WTC11 (cell line): Measurements from ENCODE around the gene KAT6B. TPM values are rescaled to one million over a fixed set of nuclear protein-coding genes. Genes with fewer than 3 reads are reported as not detected.

Experiments
- ATAC-seq: fragments of 200-7000 bp; cut with Tn5 transposase; 2 replicates; pipeline ENCODE4 v1.10.0; 2021; ENCODE audit warnings: mild to moderate bottlenecking, moderate library complexity
- CTCF ChIA-PET: fragments of 300-600 bp; sonication (Branson Sonifier 250); formaldehyde crosslinking; loops from one replicate; lab custom pipeline; 2021; ENCODE audit warnings: antibody characterized with exemption; lab: Charles Lee
- POLR2A ChIA-PET: fragments of 350-600 bp; sonication (Branson Sonifier 250); formaldehyde crosslinking; loops from one replicate; lab custom pipeline; 2021; ENCODE audit warnings: antibody characterized with exemption; lab: Charles Lee
- DNase-seq: peaks from one replicate; pipeline ENCODE4 v3.0.0; 2021; ENCODE audit warnings: low spot score
- H3K27ac Mint-ChIP-seq: 2 replicates; pipeline ENCODE4 v1.8.0; 2021; ENCODE audit warnings: mixed read lengths
- H3K27me3 Mint-ChIP-seq: 2 replicates; pipeline ENCODE4 v1.8.0; 2021; ENCODE audit warnings: low read depth, mild to moderate bottlenecking, moderate library complexity, mixed read lengths
- H3K36me3 Mint-ChIP-seq: 2 replicates; pipeline ENCODE4 v1.8.0; 2021; ENCODE audit warnings: mixed read lengths
- H3K4me1 Mint-ChIP-seq: 2 replicates; pipeline ENCODE4 v1.8.0; 2022; ENCODE audit warnings: mixed read lengths
- H3K4me3 Mint-ChIP-seq: 2 replicates; pipeline ENCODE4 v1.8.0; 2021; ENCODE audit warnings: mild to moderate bottlenecking, moderate library complexity, mixed read lengths
- H3K9me3 Mint-ChIP-seq: 2 replicates; pipeline ENCODE4 v1.8.0; 2021; ENCODE audit warnings: mixed read lengths
- ATF1 ChIP-seq: sonication (generic); formaldehyde crosslinking; IDR thresholded peaks from 2 replicates; pipeline ENCODE4 v1.8.1; 2023; ENCODE audit warnings: mild to moderate bottlenecking, moderate library complexity, missing genetic modification reagents
- CREB1 ChIP-seq: sonication (generic); formaldehyde crosslinking; IDR thresholded peaks from 2 replicates; pipeline ENCODE4 v1.8.0; 2023; ENCODE audit warnings: mild to moderate bottlenecking, missing genetic modification reagents
- ELF4 ChIP-seq: sonication (generic); formaldehyde crosslinking; IDR thresholded peaks from 2 replicates; pipeline ENCODE4 v1.8.1; 2022; ENCODE audit warnings: low read depth, mild to moderate bottlenecking, moderate library complexity, missing genetic modification reagents
- ESRRA ChIP-seq: sonication (generic); formaldehyde crosslinking; IDR thresholded peaks from 2 replicates; pipeline ENCODE4 v1.8.1; 2022; ENCODE audit warnings: mild to moderate bottlenecking, missing genetic modification reagents, borderline replicate concordance
- ETV6 ChIP-seq: sonication (generic); formaldehyde crosslinking; IDR thresholded peaks from 2 replicates; pipeline ENCODE4 v1.8.1; 2022; ENCODE audit warnings: mild to moderate bottlenecking, missing genetic modification reagents
- FOXJ3 ChIP-seq: sonication (generic); formaldehyde crosslinking; IDR thresholded peaks from 2 replicates; pipeline ENCODE4 v1.9.0; 2021; ENCODE audit warnings: missing genetic modification reagents, mild to moderate bottlenecking, borderline replicate concordance
- FOXP1 ChIP-seq: sonication (generic); formaldehyde crosslinking; IDR thresholded peaks from 2 replicates; pipeline ENCODE4 v1.8.0; 2022; ENCODE audit warnings: missing genetic modification reagents, mild to moderate bottlenecking, moderate library complexity, borderline replicate concordance
- FOXP4 ChIP-seq: sonication (generic); formaldehyde crosslinking; IDR thresholded peaks from 2 replicates; pipeline ENCODE4 v1.8.0; 2022; ENCODE audit warnings: mild to moderate bottlenecking, missing genetic modification reagents
- GABPB1 ChIP-seq: sonication (generic); formaldehyde crosslinking; IDR thresholded peaks from 2 replicates; pipeline ENCODE4 v1.8.1; 2023; ENCODE audit warnings: mild to moderate bottlenecking, missing genetic modification reagents
- GRHL2 ChIP-seq: fragments of 250-450 bp; sonication (Bioruptor Pico); IDR thresholded peaks from 2 replicates; pipeline ENCODE4 v1.8.0; 2022; ENCODE audit warnings: mild to moderate bottlenecking, moderate library complexity; ENCODE audit not compliant: insufficient replicate concordance, severe bottlenecking
- JUN ChIP-seq: sonication (generic); formaldehyde crosslinking; IDR thresholded peaks from 2 replicates; pipeline ENCODE4 v1.8.0; 2023; ENCODE audit warnings: mild to moderate bottlenecking, missing genetic modification reagents
- MYBL2 ChIP-seq: sonication (generic); formaldehyde crosslinking; IDR thresholded peaks from 2 replicates; pipeline ENCODE4 v1.8.1; 2023; ENCODE audit warnings: mild to moderate bottlenecking, moderate library complexity, missing genetic modification reagents
- NFE2L1 ChIP-seq: sonication (generic); formaldehyde crosslinking; IDR thresholded peaks from 2 replicates; pipeline ENCODE4 v1.8.1; 2023; ENCODE audit warnings: missing genetic modification reagents
- RELA ChIP-seq: sonication (generic); formaldehyde crosslinking; IDR thresholded peaks from 2 replicates; pipeline ENCODE4 v1.8.1; 2022; ENCODE audit warnings: missing genetic modification reagents, mild to moderate bottlenecking, borderline replicate concordance
- SMAD3 ChIP-seq: sonication (generic); formaldehyde crosslinking; IDR thresholded peaks from 2 replicates; pipeline ENCODE4 v1.8.0; 2022; ENCODE audit warnings: missing genetic modification reagents, mild to moderate bottlenecking, borderline replicate concordance
- SP1 ChIP-seq: sonication (generic); formaldehyde crosslinking; conservative IDR thresholded peaks from 2 replicates; pipeline ENCODE4 v1.8.1; 2022; ENCODE audit warnings: missing genetic modification reagents
- TEAD1 ChIP-seq: sonication (generic); formaldehyde crosslinking; IDR thresholded peaks from 2 replicates; pipeline ENCODE4 v1.8.0; 2022; ENCODE audit warnings: mild to moderate bottlenecking, missing genetic modification reagents
- ZNF138 ChIP-seq: sonication (generic); formaldehyde crosslinking; conservative IDR thresholded peaks from 2 replicates; pipeline ENCODE4 v1.8.1; 2022; ENCODE audit warnings: mild to moderate bottlenecking, moderate library complexity, missing genetic modification reagents
- ZNF219 ChIP-seq: sonication (generic); formaldehyde crosslinking; IDR thresholded peaks from 2 replicates; pipeline ENCODE4 v1.8.0; 2023; ENCODE audit warnings: missing genetic modification reagents, mild to moderate bottlenecking, borderline replicate concordance
- ZNF263 ChIP-seq: sonication (generic); formaldehyde crosslinking; IDR thresholded peaks from 2 replicates; pipeline ENCODE4 v1.8.1; 2022; ENCODE audit warnings: low read depth, mild to moderate bottlenecking, moderate library complexity, missing genetic modification reagents
- ZNF416 ChIP-seq: fragments of 250-450 bp; sonication (Bioruptor Pico); IDR thresholded peaks from 2 replicates; pipeline ENCODE4 v1.9.0; 2021; ENCODE audit warnings: mild to moderate bottlenecking, inconsistent platforms
- total RNA-seq: library from RNA; stranded (reverse); gene quantifications from 3 replicates; pipeline ENCODE4 v1.2.3, GENCODE V29; 2021
- TF ChIP-seq, protein P1 (sequence below): fragments of 250-450 bp; sonication (Bioruptor Pico); IDR thresholded peaks from 2 replicates; pipeline ENCODE4 v1.9.0; 2021; ENCODE audit warnings: mild to moderate bottlenecking
- TF ChIP-seq, protein P2 (sequence below): sonication (generic); formaldehyde crosslinking; IDR thresholded peaks from 2 replicates; pipeline ENCODE4 v1.8.1; 2022; ENCODE audit warnings: mild to moderate bottlenecking, missing genetic modification reagents, moderate library complexity, borderline replicate concordance

The KAT6B gene
- total RNA-seq, 1 experiment from 2014 or later = 18.5 TPM

- no peak overlapping the region for H3K4me3 Mint-ChIP-seq
- H3K4me1 Mint-ChIP-seq = no peaks in the 10 kb centered on the region
- no peak overlapping the region for H3K27ac Mint-ChIP-seq
- ChIA-PET POLR2A (no interaction called here), CTCF (no interaction called here)
- H3K27me3 Mint-ChIP-seq = no peaks in the 10 kb centered on the region
- H3K36me3 Mint-ChIP-seq = peaks cover 7% of the 10 kb centered on the region
- no peak for TF ChIP-seq ATF1 (CRISPR knock-in tag)
- no peak for ATAC-seq
- H3K9me3 Mint-ChIP-seq = no peaks in the 10 kb centered on the region
- DNase-seq = no peak
Measured at GRCh38 chr10:74992068-74992467, 165.7 kb downstream of the KAT6B start.

DNA sequence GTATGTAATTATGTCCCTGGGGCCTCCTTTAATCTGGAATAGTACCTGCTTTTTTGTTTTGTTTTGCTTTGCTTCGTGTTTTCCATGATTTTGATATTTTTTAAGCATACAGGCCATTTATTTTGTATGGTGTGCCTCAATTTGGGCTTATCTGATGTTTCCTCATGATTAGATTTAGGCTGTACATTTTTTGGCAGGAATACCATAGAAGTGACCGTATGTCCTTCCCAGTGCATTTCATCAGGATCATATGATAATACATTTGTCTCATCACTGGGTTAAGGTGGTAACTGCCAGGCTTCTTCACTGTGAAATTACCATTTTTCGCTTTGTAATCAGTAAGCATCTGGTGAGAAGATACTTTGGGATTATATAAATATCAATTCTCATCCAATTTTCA lies 167.2 kb downstream of the KAT6B start:
- no peaks in the 10 kb centered on the region for H3K27me3 Mint-ChIP-seq
- H3K27ac Mint-ChIP-seq = no peak overlapping the region
- H3K36me3 Mint-ChIP-seq = peaks cover 13% of the 10 kb centered on the region
- no peaks in the 10 kb centered on the region for H3K4me1 Mint-ChIP-seq
- ATAC-seq = no peak
- no peaks in the 10 kb centered on the region for H3K9me3 Mint-ChIP-seq
- POLR2A ChIA-PET = no interaction called here
- no peak overlapping the region for H3K4me3 Mint-ChIP-seq
- CTCF ChIA-PET = no interaction called here
- TF ChIP-seq GRHL2 (CRISPR knock-in tag) = no peak
- TF ChIP-seq CREB1 (CRISPR knock-in tag) = no peak
- no peak for TF ChIP-seq ZNF138
- TF ChIP-seq, all 79 proteins: peak for 0
- no peak for DNase-seq

- Mint-ChIP-seq H3K9me3 (no peaks in the 10 kb centered on the region), H3K27me3 (no peaks in the 10 kb centered on the region), H3K36me3 (peaks cover 13% of the 10 kb centered on the region), H3K4me1 (no peaks in the 10 kb centered on the region), H3K27ac (no peak overlapping the region), H3K4me3 (no peak overlapping the region)
- POLR2A ChIA-PET = interaction anchor here (0.7 kb wide), 1 partner anchor 90 kb away, joined by 3 read pairs; no protein-coding TSS in a partner anchor
- DNase-seq = no peak
- TF ChIP-seq GRHL2 (CRISPR knock-in tag) = no peak
- no peak for TF ChIP-seq ETV6 (CRISPR knock-in tag)
- no peak for TF ChIP-seq SMAD3 (CRISPR knock-in tag)
- TF ChIP-seq TEAD1 (CRISPR knock-in tag) = no peak
- TF ChIP-seq ZNF138 = no peak
- TF ChIP-seq, protein P1, sequence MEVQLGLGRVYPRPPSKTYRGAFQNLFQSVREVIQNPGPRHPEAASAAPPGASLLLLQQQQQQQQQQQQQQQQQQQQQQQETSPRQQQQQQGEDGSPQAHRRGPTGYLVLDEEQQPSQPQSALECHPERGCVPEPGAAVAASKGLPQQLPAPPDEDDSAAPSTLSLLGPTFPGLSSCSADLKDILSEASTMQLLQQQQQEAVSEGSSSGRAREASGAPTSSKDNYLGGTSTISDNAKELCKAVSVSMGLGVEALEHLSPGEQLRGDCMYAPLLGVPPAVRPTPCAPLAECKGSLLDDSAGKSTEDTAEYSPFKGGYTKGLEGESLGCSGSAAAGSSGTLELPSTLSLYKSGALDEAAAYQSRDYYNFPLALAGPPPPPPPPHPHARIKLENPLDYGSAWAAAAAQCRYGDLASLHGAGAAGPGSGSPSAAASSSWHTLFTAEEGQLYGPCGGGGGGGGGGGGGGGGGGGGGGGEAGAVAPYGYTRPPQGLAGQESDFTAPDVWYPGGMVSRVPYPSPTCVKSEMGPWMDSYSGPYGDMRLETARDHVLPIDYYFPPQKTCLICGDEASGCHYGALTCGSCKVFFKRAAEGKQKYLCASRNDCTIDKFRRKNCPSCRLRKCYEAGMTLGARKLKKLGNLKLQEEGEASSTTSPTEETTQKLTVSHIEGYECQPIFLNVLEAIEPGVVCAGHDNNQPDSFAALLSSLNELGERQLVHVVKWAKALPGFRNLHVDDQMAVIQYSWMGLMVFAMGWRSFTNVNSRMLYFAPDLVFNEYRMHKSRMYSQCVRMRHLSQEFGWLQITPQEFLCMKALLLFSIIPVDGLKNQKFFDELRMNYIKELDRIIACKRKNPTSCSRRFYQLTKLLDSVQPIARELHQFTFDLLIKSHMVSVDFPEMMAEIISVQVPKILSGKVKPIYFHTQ (CRISPR knock-in tag) = no peak
- TF ChIP-seq, protein P2, sequence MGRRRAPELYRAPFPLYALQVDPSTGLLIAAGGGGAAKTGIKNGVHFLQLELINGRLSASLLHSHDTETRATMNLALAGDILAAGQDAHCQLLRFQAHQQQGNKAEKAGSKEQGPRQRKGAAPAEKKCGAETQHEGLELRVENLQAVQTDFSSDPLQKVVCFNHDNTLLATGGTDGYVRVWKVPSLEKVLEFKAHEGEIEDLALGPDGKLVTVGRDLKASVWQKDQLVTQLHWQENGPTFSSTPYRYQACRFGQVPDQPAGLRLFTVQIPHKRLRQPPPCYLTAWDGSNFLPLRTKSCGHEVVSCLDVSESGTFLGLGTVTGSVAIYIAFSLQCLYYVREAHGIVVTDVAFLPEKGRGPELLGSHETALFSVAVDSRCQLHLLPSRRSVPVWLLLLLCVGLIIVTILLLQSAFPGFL = no peak
- no peak for TF ChIP-seq RELA (CRISPR knock-in tag)
- no peak for TF ChIP-seq GABPB1 (CRISPR knock-in tag)
- TF ChIP-seq MYBL2 (CRISPR knock-in tag) = no peak
- no peak for TF ChIP-seq ZNF219 (CRISPR knock-in tag)
- no peak for TF ChIP-seq ZNF263 (CRISPR knock-in tag)
- TF ChIP-seq NFE2L1 (CRISPR knock-in tag) = no peak
- TF ChIP-seq SP1 (CRISPR knock-in tag) = no peak
- TF ChIP-seq FOXJ3 (CRISPR knock-in tag) = no peak
- ATAC-seq = no peak
- CTCF ChIA-PET = no interaction called here
Measured at GRCh38 chr10:74994854-74995253, 168.5 kb downstream of the KAT6B start.

DNA sequence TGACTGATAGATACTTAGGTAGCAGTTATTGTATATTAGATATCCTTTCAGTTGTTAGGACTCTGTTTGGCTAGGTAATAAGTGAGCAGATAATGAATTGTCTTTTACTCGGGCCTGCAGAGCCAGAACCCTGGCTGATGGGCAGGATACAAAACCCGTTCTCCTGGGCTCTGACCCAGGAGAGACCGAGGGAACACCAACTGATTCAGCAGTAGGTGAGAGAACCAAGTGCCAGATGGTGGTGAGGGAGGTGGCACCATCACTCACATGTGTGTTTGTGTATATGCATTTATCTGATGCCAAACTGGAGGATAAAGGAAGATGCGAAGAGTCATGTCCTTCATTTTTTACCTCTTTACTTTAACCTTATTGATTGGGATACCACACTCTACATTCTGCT lies 169.4 kb downstream of the KAT6B start:
- ATAC-seq (no peak), DNase-seq (no peak)
- H3K4me3 Mint-ChIP-seq = no peak overlapping the region
- H3K36me3 Mint-ChIP-seq = peaks cover 13% of the 10 kb centered on the region
- ChIA-PET CTCF (no interaction called here), POLR2A (no interaction called here)
- H3K27ac Mint-ChIP-seq = no peak overlapping the region
- H3K4me1 Mint-ChIP-seq = 0 out of 2 replicates have a peak, but pooled peaks cover 1% of the 10 kb centered on the region
- no peaks in the 10 kb centered on the region for H3K27me3 Mint-ChIP-seq
- no peaks in the 10 kb centered on the region for H3K9me3 Mint-ChIP-seq
- TF ChIP-seq ESRRA (CRISPR knock-in tag) (no peak), FOXP4 (no peak), FOXP1 (CRISPR knock-in tag) (no peak), ELF4 (CRISPR knock-in tag) (no peak), ZNF416 (CRISPR knock-in tag) (no peak), JUN (CRISPR knock-in tag) (no peak)
